ENCODE data around the gene NHSL2.

DNA sequence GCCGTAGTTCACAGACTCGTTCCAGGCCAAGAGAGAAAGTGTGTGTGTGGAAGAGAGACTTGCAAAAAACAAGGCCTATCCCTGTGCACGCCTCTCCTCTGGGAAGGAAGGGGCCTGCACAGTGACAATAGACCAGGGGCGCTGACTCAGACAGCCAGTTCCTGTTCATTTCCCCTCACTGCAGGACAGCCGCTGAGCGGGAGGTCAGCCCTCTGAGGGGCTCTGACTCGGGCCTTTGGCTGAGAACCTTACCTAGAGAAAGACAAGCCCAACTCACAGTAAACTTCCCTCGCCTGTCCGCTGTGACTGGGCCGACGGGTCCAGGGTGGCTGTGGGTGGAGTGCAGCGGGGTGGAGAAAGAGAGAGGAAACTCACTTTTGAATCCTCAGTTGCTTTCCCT, 169.0 kb downstream of the NHSL2 start:
- TF ChIP-seq POLR2A (IDR thresholded peaks at IDR 0.05) (no peak), POLR2AphosphoS5 (IDR thresholded peaks at IDR 0.05) (no peak)
- TF ChIP-seq, protein P1, sequence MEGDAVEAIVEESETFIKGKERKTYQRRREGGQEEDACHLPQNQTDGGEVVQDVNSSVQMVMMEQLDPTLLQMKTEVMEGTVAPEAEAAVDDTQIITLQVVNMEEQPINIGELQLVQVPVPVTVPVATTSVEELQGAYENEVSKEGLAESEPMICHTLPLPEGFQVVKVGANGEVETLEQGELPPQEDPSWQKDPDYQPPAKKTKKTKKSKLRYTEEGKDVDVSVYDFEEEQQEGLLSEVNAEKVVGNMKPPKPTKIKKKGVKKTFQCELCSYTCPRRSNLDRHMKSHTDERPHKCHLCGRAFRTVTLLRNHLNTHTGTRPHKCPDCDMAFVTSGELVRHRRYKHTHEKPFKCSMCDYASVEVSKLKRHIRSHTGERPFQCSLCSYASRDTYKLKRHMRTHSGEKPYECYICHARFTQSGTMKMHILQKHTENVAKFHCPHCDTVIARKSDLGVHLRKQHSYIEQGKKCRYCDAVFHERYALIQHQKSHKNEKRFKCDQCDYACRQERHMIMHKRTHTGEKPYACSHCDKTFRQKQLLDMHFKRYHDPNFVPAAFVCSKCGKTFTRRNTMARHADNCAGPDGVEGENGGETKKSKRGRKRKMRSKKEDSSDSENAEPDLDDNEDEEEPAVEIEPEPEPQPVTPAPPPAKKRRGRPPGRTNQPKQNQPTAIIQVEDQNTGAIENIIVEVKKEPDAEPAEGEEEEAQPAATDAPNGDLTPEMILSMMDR (IDR thresholded peaks at IDR 0.05): no peak
